HAP-1 (cell line): ENCODE results near the gene IGSF9B.
"Not testable (repeated sequence)": the region's sequence is repeated elsewhere in the genome, so short reads cannot be mapped to it uniquely, and the experiment has no call there.

Experiments used
- DNase-seq, 2 experiments: peaks; one replicate each; pipeline ENCODE4 v3.0.0-alpha.2; 2016 to 2020; ENCODE audit warnings: low spot score in 2 of 2
- H3K27me3 ChIP-seq: fragments of 250-450 bp; sonication (Bioruptor Pico); 2 replicates; pipeline ENCODE4 v1.5.1; 2020; ENCODE audit warnings: low read depth, mild to moderate bottlenecking, moderate library complexity
- H3K36me3 ChIP-seq: fragments of 250-450 bp; sonication (Bioruptor Pico); replicated peaks from 2 replicates; pipeline ENCODE4 v1.5.1; 2020; ENCODE audit warnings: mild to moderate bottlenecking
- H3K4me1 ChIP-seq: fragments of 250-450 bp; sonication (Bioruptor Pico); 2 replicates; pipeline ENCODE4 v1.5.1; 2020; ENCODE audit warnings: mild to moderate bottlenecking
- H3K4me3 ChIP-seq: fragments of 250-450 bp; sonication (Bioruptor Pico); 2 replicates; pipeline ENCODE4 v1.5.1; 2020; ENCODE audit warnings: mild to moderate bottlenecking, moderate library complexity
- H3K9me3 ChIP-seq: fragments of 250-450 bp; sonication (Bioruptor Pico); 2 replicates; pipeline ENCODE4 v1.5.1; 2020; ENCODE audit warnings: mild to moderate bottlenecking, moderate library complexity
- in situ Hi-C: fragments of 300-500 bp; cut with MboI; formaldehyde crosslinking; loops from 3 replicates; pipeline ENCODE4 v1.14.3; 2020; ENCODE audit warnings: low sequenced_read_pairs, inconsistent platforms, mixed read lengths

Gene IGSF9B, protein sequence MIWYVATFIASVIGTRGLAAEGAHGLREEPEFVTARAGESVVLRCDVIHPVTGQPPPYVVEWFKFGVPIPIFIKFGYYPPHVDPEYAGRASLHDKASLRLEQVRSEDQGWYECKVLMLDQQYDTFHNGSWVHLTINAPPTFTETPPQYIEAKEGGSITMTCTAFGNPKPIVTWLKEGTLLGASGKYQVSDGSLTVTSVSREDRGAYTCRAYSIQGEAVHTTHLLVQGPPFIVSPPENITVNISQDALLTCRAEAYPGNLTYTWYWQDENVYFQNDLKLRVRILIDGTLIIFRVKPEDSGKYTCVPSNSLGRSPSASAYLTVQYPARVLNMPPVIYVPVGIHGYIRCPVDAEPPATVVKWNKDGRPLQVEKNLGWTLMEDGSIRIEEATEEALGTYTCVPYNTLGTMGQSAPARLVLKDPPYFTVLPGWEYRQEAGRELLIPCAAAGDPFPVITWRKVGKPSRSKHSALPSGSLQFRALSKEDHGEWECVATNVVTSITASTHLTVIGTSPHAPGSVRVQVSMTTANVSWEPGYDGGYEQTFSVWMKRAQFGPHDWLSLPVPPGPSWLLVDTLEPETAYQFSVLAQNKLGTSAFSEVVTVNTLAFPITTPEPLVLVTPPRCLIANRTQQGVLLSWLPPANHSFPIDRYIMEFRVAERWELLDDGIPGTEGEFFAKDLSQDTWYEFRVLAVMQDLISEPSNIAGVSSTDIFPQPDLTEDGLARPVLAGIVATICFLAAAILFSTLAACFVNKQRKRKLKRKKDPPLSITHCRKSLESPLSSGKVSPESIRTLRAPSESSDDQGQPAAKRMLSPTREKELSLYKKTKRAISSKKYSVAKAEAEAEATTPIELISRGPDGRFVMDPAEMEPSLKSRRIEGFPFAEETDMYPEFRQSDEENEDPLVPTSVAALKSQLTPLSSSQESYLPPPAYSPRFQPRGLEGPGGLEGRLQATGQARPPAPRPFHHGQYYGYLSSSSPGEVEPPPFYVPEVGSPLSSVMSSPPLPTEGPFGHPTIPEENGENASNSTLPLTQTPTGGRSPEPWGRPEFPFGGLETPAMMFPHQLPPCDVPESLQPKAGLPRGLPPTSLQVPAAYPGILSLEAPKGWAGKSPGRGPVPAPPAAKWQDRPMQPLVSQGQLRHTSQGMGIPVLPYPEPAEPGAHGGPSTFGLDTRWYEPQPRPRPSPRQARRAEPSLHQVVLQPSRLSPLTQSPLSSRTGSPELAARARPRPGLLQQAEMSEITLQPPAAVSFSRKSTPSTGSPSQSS (N-terminal part only)

DNA sequence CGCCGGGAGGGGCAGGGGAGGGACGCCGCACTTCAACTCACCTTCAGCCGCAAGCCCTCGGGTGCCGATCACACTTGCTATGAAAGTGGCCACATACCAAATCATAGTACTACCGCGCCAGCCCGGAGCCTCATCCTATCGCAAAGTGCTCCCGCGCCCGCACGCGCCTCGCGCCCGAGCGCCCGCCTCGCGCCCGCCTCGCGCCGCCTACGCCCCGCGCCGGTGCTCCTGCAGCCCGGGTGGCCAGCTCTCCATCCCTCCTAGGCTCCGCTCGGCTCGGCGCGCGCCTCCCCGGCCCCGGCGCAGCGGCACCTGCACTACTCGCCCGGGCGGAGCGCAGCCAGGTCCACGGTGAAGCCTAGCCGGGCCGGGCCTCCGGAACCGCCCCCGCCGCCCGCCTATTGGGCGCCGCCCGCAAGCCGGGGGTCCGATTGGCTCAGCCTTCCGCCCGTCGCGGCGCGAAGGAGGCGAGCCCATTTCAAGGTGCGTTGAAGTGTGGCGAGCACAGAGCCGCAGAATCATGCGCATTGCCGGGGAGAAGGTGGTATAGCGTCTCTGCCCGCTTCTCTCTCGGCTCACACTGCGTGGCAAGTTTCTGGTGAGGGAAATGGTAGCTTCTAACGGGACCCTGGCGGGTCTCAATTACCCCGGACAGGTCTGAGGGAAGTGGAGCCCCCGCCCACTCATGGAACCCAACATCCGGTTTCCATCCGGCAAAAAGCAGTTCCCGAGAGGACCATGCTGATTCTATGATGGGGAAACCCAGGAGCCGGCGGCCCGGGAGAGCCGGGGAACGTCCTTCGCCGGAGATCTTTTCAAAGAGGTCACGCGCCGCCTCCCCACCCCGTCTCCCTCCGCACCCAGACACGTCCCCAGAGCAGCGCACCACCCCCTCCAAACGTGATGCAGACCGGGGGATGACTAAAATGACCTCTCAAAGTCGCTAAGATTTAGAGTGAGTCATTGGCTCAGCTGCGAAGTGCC is at the start of gene IGSF9B:
Gene IGSF9B, minus strand, starts transcription at position 319 of the 984 bp plus-strand sequence. Its CDS starts 214 bp downstream, at position 105.
- Histone ChIP-seq H3K36me3 (no peaks in the 10 kb centered on the region), H3K9me3 (no peaks in the 10 kb centered on the region), H3K4me3 (peak within 1 kb of the TSS; percentile 61), H3K27me3 (0 out of 2 replicates have a peak, but pooled peaks cover 5% of the 10 kb centered on the region), H3K4me1 (peaks cover 3% of the 10 kb centered on the region)
- DNase-seq: peak; percentile 77 to 90
- in situ Hi-C loops: no loop called here

GRCh38 chr11:134004496-134005172 is 47.9 kb upstream of the IGSF9B start:
- no peaks in the 10 kb centered on the region for H3K9me3 ChIP-seq
- H3K36me3 ChIP-seq: no peaks in the 10 kb centered on the region
- no peak overlapping the region for H3K4me3 ChIP-seq
- peaks cover 14% of the 10 kb centered on the region for H3K27me3 ChIP-seq
- no peaks in the 10 kb centered on the region; the same call in 1 of the 2 replicates for H3K4me1 ChIP-seq
- DNase-seq: no peak
- in situ Hi-C loops: no loop called here

DNA sequence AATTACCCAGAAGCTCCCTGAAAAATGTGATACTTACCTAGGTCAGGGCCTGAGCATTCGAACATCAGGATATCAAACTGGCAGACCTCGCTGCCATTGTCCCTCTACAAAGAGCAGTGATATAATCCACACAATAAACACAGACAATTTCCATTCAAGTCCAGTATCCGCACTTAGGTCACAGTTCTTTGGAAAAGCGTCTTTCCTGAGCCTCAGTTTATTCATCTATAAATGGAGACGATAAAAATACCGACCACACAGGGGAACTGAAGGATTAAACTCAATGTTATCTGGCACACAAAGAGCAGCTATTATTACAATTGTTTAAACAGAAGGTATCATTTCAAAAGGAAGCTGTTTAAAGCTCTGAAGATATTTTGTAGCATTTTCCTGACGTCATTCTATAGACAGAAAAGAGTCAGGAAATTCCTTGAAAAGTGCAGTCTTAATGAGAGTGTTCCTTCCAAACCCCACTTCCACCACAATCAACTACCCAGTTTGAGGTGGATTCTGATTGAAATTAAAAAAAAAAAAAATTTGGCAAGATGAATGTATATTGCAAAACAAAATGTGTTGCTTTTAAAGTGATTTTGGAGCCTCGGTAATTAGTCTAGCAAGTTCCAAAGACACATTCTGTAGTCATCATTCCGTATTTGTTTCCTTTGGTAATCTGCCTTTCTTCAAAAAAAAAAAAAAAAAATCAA is 47.2 kb upstream of the IGSF9B start:
- Histone ChIP-seq H3K9me3 (no peaks in the 10 kb centered on the region), H3K36me3 (no peaks in the 10 kb centered on the region), H3K27me3 (peaks cover 12% of the 10 kb centered on the region), H3K4me1 (no peaks in the 10 kb centered on the region; the same call in 1 of the 2 replicates), H3K4me3 (no peak overlapping the region)
- in situ Hi-C loops: no loop called here
- no peak for DNase-seq

DNA sequence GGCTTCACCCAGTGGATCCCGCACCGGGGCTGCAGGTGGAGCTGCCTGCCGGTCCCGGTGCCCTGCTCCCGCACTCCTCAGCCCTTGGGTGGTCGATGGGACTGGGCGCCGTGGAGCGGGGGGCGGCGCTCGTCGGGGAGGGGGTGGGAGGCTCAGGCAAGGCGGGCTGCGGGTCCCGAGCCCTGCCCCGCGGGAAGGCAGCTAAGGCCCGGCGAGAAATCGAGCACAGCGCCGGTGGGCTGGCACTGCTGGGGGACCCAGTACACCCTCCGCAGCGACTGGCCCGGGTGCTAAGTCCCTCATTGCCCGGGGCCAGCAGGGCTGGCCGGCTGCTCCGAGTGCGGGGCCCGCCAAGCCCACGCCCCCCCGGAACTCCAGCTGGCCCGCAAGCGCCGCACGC is 46.1 kb upstream of the IGSF9B start:
- H3K4me1 ChIP-seq, H3K9me3 ChIP-seq, in situ Hi-C loops, DNase-seq, H3K27me3 ChIP-seq, H3K4me3 ChIP-seq, H3K36me3 ChIP-seq: not testable (repeated sequence)

- H3K9me3 ChIP-seq, H3K4me1 ChIP-seq, H3K4me3 ChIP-seq, in situ Hi-C loops, H3K36me3 ChIP-seq, DNase-seq, H3K27me3 ChIP-seq: not testable (repeated sequence)
These were observed 45.6 kb upstream of the IGSF9B start for GRCh38 chr11:134002338-134002737.

DNA sequence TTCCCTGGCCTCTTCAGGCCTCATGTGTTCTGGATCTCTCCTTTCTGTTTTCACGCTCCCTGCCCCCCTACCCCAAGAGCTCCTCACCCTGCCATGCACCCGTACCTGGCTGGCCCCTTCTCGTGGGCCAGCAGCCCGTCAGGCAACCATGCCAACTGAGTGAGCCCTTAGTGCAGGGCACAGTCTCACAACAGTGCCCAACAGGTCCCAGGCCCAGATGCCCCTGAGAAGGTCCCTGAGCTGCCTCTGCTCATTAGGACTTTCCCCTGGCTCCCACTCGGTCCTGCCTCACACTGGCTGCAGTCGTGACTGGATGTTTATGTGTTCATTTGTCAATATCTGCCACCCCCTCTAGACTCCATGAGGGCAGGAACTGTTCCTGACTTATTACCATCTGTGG is 44.8 kb upstream of the IGSF9B start:
- in situ Hi-C loops: no loop called here
- Histone ChIP-seq H3K27me3 (no peaks in the 10 kb centered on the region), H3K4me3 (no peak overlapping the region), H3K36me3 (no peaks in the 10 kb centered on the region), H3K4me1 (no peaks in the 10 kb centered on the region; the same call in 1 of the 2 replicates), H3K9me3 (no peaks in the 10 kb centered on the region)
- DNase-seq: no peak

GRCh38 chr11:134001088-134001487 is 44.3 kb upstream of the IGSF9B start:
- Histone ChIP-seq H3K4me3 (no peak overlapping the region), H3K4me1 (no peaks in the 10 kb centered on the region; the same call in 1 of the 2 replicates), H3K27me3 (no peaks in the 10 kb centered on the region), H3K9me3 (no peaks in the 10 kb centered on the region), H3K36me3 (no peaks in the 10 kb centered on the region)
- in situ Hi-C loops: no loop called here
- no peak for DNase-seq

- H3K36me3 ChIP-seq: no peaks in the 10 kb centered on the region
- in situ Hi-C loops: no loop called here
- no peaks in the 10 kb centered on the region for H3K9me3 ChIP-seq
- no peaks in the 10 kb centered on the region; the same call in 1 of the 2 replicates for H3K4me1 ChIP-seq
- no peak for DNase-seq
- H3K27me3 ChIP-seq: no peaks in the 10 kb centered on the region
- H3K4me3 ChIP-seq: no peak overlapping the region
These were observed 42.6 kb upstream of the IGSF9B start for GRCh38 chr11:133999355-133999754.

DNA sequence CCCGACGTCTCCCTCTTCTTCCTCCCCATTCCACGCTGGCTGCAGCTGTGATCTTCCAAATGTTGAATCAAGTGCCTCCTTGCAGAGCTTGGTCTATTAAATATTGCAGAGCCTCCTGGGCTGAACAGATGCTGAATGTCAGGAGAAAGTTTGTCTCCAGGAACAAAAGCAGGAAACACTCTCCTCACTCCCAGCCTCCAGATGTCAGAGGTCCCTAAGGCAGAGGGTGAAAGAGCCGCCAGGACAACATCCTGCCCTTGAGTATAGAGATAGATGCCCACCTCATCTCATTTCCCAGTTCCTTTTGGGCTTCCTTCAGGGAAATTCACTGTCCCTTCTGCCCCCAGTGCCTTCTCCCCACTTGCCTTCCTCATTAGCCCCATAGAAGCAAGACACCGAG is 40.8 kb upstream of the IGSF9B start:
- H3K4me1 ChIP-seq: no peaks in the 10 kb centered on the region
- no peak for DNase-seq
- in situ Hi-C loops: no loop called here
- H3K4me3 ChIP-seq: no peak overlapping the region
- H3K27me3 ChIP-seq: no peaks in the 10 kb centered on the region
- H3K36me3 ChIP-seq: no peaks in the 10 kb centered on the region
- H3K9me3 ChIP-seq: no peaks in the 10 kb centered on the region

DNA sequence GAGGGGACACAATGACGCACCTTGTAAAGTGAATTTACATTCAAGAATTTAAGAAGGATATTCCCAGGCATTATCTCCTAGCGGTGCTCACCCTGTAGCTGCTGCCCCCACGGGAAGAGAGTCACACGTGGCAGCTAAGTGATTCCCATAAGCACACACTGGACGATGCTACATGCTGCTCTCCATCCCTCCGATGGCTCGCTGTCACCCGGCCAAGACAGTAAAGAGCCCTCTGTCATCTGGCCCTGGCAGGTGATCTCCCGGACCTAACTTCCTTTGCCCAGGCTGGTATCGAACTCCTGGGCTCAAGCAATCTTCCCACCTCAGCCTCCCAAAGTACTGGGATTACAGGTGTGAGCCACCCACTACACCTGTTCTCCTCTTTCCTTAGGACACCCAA is 39.9 kb upstream of the IGSF9B start:
- in situ Hi-C loops: no loop called here
- H3K27me3 ChIP-seq: 0 out of 2 replicates have a peak, but pooled peaks cover 7% of the 10 kb centered on the region
- H3K4me1 ChIP-seq: no peaks in the 10 kb centered on the region
- H3K9me3 ChIP-seq: no peaks in the 10 kb centered on the region
- no peaks in the 10 kb centered on the region for H3K36me3 ChIP-seq
- no peak overlapping the region for H3K4me3 ChIP-seq
- DNase-seq: no peak

DNA sequence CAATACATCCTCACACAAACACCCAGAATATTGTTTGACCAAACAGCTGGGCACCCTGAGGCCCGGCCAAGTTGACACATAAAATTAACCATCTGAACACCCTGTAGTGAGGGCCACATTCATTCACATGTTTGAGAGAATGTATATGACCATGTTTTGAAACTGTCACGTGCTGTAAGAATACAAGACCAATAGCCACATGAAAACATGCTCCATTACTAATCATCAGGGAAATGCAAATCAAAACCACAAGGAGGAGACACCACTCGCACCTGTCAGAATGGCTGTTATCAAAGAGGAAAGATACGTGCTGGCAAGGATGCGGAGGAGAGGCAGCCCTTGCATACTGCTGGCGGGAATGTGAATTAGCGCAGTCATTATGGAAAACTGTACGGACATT is 38.3 kb upstream of the IGSF9B start:
- no peaks in the 10 kb centered on the region for H3K36me3 ChIP-seq
- H3K4me3 ChIP-seq: no peak overlapping the region
- no peak for DNase-seq
- peaks cover 9% of the 10 kb centered on the region; the same call in 1 of the 2 replicates for H3K27me3 ChIP-seq
- H3K4me1 ChIP-seq: no peaks in the 10 kb centered on the region
- H3K9me3 ChIP-seq: no peaks in the 10 kb centered on the region
- in situ Hi-C loops: no loop called here

DNA sequence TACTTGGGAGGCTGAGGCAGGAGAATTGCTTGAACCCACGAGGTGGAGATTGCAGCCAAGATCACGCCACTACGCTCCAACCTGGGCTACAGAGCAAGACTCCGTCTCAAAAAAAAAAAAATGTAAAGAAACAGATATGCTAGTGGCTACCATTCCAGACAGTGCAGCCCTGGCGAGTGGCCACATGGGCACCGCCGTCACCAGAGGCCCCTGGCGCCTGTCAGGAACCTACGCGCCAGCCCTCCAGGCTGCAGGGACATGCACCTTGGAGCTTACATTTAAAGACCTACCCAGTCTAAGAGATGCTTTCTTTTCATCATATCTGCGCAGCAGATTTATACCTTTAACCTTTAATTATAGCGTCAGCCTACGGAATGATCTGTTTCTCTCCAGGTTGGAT is 37.2 kb upstream of the IGSF9B start:
- H3K4me1 ChIP-seq: no peaks in the 10 kb centered on the region

More for the DNA sequence above, 37.2 kb upstream of the IGSF9B start:
- H3K36me3 ChIP-seq: no peaks in the 10 kb centered on the region
- no peak for DNase-seq
- in situ Hi-C loops: no loop called here
- no peaks in the 10 kb centered on the region for H3K9me3 ChIP-seq
- H3K27me3 ChIP-seq: peaks cover 9% of the 10 kb centered on the region; the same call in 1 of the 2 replicates
- no peak overlapping the region for H3K4me3 ChIP-seq
